ENCODE measurements around the gene CUBN. TPM values are rescaled to one million over a fixed set of nuclear protein-coding genes. Genes with fewer than 3 reads are reported as not detected.

CUBN gene
- total RNA-seq, 1 donor from 2014 or later, result 1.0 TPM

- no peaks in the 10 kb centered on the region for H3K27me3 Mint-ChIP-seq
- no peaks in the 10 kb centered on the region for H3K36me3 Mint-ChIP-seq
- no peak overlapping the region for H3K27ac Mint-ChIP-seq
- no peak for TF ChIP-seq CTCF (conservative IDR thresholded peaks at IDR 0.05)
- no peak overlapping the region for H3K4me3 Mint-ChIP-seq
- no peaks in the 10 kb centered on the region for H3K9me3 Mint-ChIP-seq
- no peak for DNase-seq (ENCODE audit: extremely low spot score, unreplicated experiment)
- H3K4me1 Mint-ChIP-seq (ENCODE audit: unreplicated experiment), result peaks cover 6% of the 10 kb centered on the region
Observed at GRCh38 chr10:17085011-17085725, 44.4 kb downstream of the CUBN start.

GRCh38 chr10:17084258-17084657 lies 45.4 kb downstream of the CUBN start:
- Mint-ChIP-seq H3K4me3 (no peak overlapping the region), H3K27ac (no peak overlapping the region), H3K9me3 (peaks cover 5% of the 10 kb centered on the region), H3K36me3 (no peaks in the 10 kb centered on the region), H3K27me3 (peaks cover 4% of the 10 kb centered on the region), H3K4me1 (ENCODE audit: unreplicated experiment) (peaks cover 6% of the 10 kb centered on the region)
- DNase-seq (ENCODE audit: extremely low spot score, unreplicated experiment), result no peak
- TF ChIP-seq CTCF (conservative IDR thresholded peaks at IDR 0.05), result no peak

- DNase-seq (ENCODE audit: extremely low spot score, unreplicated experiment), result no peak
- Mint-ChIP-seq H3K36me3 (peaks cover 3% of the 10 kb centered on the region), H3K27ac (no peak overlapping the region), H3K27me3 (peaks cover 4% of the 10 kb centered on the region), H3K9me3 (peaks cover 5% of the 10 kb centered on the region), H3K4me3 (no peak overlapping the region), H3K4me1 (ENCODE audit: unreplicated experiment) (peaks cover 15% of the 10 kb centered on the region)
- no peak for TF ChIP-seq CTCF (conservative IDR thresholded peaks at IDR 0.05)
Observed at GRCh38 chr10:17081431-17081830, 48.2 kb downstream of the CUBN start.

- H3K9me3 Mint-ChIP-seq, result peaks cover 5% of the 10 kb centered on the region
- no peak overlapping the region for H3K27ac Mint-ChIP-seq
- H3K4me3 Mint-ChIP-seq, result no peak overlapping the region
- TF ChIP-seq CTCF (conservative IDR thresholded peaks at IDR 0.05), result no peak
- H3K27me3 Mint-ChIP-seq, result peaks cover 4% of the 10 kb centered on the region
- H3K4me1 Mint-ChIP-seq (ENCODE audit: unreplicated experiment), result peaks cover 21% of the 10 kb centered on the region
- DNase-seq (ENCODE audit: extremely low spot score, unreplicated experiment), result no peak
- H3K36me3 Mint-ChIP-seq, result peaks cover 3% of the 10 kb centered on the region
Observed at GRCh38 chr10:17077890-17078289, 51.7 kb downstream of the CUBN start.

GRCh38 chr10:17077346-17077781 lies 52.2 kb downstream of the CUBN start:
- Mint-ChIP-seq H3K9me3 (peaks cover 5% of the 10 kb centered on the region), H3K27ac (no peak overlapping the region), H3K4me1 (ENCODE audit: unreplicated experiment) (peaks cover 21% of the 10 kb centered on the region), H3K27me3 (peaks cover 4% of the 10 kb centered on the region), H3K36me3 (peaks cover 3% of the 10 kb centered on the region), H3K4me3 (no peak overlapping the region)
- DNase-seq (ENCODE audit: extremely low spot score, unreplicated experiment), result no peak
- TF ChIP-seq CTCF (conservative IDR thresholded peaks at IDR 0.05), result no peak
